ENCODE measurements around the gene CADPS. TPM values are rescaled to one million over a fixed set of nuclear protein-coding genes. Genes with fewer than 3 reads are reported as not detected.

CADPS gene
- total and polyA plus RNA-seq, 5 donors from 2014 or later, result not detected

DNA sequence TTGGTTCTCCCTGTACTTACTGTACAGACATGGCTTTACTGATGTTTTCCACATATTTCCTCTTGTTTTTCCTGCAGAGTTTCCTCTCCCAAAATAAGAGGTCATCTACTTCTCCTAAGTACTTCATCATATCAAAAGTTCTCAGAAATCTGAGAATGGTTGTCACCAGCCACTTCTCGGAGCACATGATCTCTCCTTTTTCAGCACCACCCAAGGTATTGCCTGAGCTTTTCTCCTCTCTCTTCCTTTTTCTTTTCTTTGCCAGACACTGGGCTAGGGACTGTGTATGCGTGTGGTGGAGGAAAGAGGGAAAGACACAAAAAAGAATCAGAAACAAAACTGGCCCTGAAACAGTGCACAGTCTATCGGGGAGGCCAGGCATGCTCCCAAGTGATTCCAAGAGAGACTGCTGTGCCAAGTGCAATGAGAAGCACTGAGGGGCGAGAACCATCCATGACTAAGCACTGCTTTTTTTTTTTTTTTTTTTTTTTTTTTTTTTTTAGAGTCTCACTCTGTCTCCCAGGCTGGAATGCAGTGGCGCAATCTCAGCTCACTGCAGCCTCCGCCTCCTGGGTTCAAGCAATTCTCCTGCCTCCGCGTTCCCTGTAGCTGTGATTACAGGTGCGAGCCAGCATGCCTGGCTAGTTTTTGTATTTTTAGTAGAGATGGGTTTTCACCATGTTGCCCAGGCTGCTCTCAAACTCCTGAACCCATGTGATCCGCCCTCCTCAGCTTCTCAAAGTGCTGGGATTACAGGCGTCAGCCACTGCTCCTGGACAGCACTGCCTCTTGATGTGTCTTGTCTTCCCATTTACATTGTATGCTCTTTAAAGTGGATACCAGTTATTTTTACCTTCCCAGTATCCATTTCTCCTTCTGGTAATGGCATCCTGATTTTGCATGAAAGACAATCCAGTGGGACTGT lies 307.9 kb downstream of the CADPS start:
- ATAC-seq (ENCODE audit: low read depth in 2 of 2) (no peak), DNase-seq (peak in 1 of 3 donors; percentile 50)
- Mint-ChIP-seq H3K27me3 (no peaks in the 10 kb centered on the region), H3K4me1 (no peaks in the 10 kb centered on the region), H3K9me3 (peaks cover 0 to 2% (median 0%) of the 10 kb centered on the region in 7 donors), H3K27ac (no peak overlapping the region), H3K4me3 (no peak overlapping the region), H3K36me3 (no peaks in the 10 kb centered on the region)
- Histone ChIP-seq H3K9me3 (ENCODE audit: control insufficient read depth in 2 of 2, low read length in 2 of 2) (no peaks in the 10 kb centered on the region), H3K27me3 (ENCODE audit: control insufficient read depth, insufficient read depth, low read length) (no peaks in the 10 kb centered on the region), H3K4me1 (ENCODE audit: control insufficient read depth, insufficient read depth, low read length, poor library complexity, severe bottlenecking) (no peaks in the 10 kb centered on the region), H3K4me3 (ENCODE audit: low read depth, low read length) (no peak overlapping the region), H3K36me3 (ENCODE audit: control insufficient read depth, insufficient read depth, low read length) (no peaks in the 10 kb centered on the region), H3K27ac (ENCODE audit: insufficient read depth, low read length, poor library complexity, severe bottlenecking) (no peak overlapping the region)

DNA sequence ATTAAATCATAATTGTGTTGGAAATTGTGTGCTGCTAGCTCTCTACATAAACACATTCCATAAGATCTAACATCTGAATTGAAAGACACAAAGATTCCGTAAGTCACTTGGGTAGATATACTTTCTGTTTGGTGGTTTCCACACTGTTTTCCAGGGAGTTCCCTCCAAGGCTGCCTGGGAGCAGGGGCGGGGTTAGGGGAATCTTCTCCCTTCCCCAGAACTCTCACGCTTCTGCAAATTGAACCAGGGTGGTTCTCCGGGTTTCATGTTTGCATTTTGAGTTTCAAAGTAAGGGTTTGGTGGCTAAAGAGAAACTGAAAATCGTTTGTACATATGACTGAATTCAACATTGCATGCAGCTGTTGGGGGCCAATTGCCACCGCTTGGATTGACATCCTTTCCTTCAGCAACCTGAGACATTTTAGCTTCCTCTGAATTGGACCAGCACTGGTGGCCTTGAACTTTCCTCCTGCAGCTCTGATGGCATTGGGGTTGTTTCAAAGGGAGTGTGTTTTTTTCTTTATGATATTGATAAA lies 309.1 kb downstream of the CADPS start:
- Histone ChIP-seq H3K36me3 (ENCODE audit: control insufficient read depth, insufficient read depth, low read length) (no peaks in the 10 kb centered on the region), H3K27me3 (ENCODE audit: control insufficient read depth, insufficient read depth, low read length) (no peaks in the 10 kb centered on the region), H3K27ac (ENCODE audit: insufficient read depth, low read length, poor library complexity, severe bottlenecking) (no peak overlapping the region), H3K9me3 (ENCODE audit: control insufficient read depth in 2 of 2, low read length in 2 of 2) (no peaks in the 10 kb centered on the region), H3K4me1 (ENCODE audit: control insufficient read depth, insufficient read depth, low read length, poor library complexity, severe bottlenecking) (no peaks in the 10 kb centered on the region), H3K4me3 (ENCODE audit: low read depth, low read length) (no peak overlapping the region)
- no peak overlapping the region for H3K4me3 Mint-ChIP-seq
- H3K36me3 Mint-ChIP-seq, result no peaks in the 10 kb centered on the region
- DNase-seq (peak in 1 of 3 donors; percentile 52), ATAC-seq (ENCODE audit: low read depth in 2 of 2) (no peak)
- H3K9me3 Mint-ChIP-seq, result peaks cover 0 to 2% (median 0%) of the 10 kb centered on the region in 7 donors
- no peaks in the 10 kb centered on the region for H3K4me1 Mint-ChIP-seq
- H3K27ac Mint-ChIP-seq, result no peak overlapping the region
- no peaks in the 10 kb centered on the region for H3K27me3 Mint-ChIP-seq

DNA sequence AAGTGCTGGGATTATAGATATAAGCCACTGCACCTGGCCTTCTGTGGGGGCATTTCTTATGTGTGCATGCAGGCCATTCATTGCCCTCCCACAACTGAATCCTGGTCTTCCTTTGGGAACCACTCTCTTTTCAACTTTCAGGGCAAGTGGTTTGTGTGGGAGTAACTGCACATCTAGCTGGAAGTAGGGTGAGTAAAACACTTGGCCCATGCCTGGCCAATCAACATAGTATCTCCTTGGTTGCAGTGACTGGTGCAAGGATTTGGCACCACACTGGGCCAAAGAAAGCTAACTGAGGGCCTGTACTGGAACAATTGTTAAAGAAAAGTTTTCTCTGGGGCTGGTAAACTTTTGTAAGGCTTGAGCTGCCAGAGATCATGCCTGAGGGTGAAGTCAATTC lies 312.6 kb downstream of the CADPS start:
- no peaks in the 10 kb centered on the region for H3K4me1 ChIP-seq (ENCODE audit: control insufficient read depth, insufficient read depth, low read length, poor library complexity, severe bottlenecking)
- Mint-ChIP-seq H3K27ac (no peak overlapping the region), H3K9me3 (peaks cover 0 to 2% (median 0%) of the 10 kb centered on the region in 7 donors), H3K27me3 (no peaks in the 10 kb centered on the region), H3K4me1 (no peaks in the 10 kb centered on the region), H3K36me3 (no peaks in the 10 kb centered on the region), H3K4me3 (no peak overlapping the region)
- no peak overlapping the region for H3K4me3 ChIP-seq (ENCODE audit: low read depth, low read length)
- H3K36me3 ChIP-seq (ENCODE audit: control insufficient read depth, insufficient read depth, low read length), result no peaks in the 10 kb centered on the region
- no peaks in the 10 kb centered on the region for H3K9me3 ChIP-seq (ENCODE audit: control insufficient read depth in 2 of 2, low read length in 2 of 2)
- DNase-seq, result no peak
- ATAC-seq (ENCODE audit: low read depth in 2 of 2), result no peak
- H3K27ac ChIP-seq (ENCODE audit: insufficient read depth, low read length, poor library complexity, severe bottlenecking), result no peak overlapping the region
- H3K27me3 ChIP-seq (ENCODE audit: control insufficient read depth, insufficient read depth, low read length), result no peaks in the 10 kb centered on the region

DNA sequence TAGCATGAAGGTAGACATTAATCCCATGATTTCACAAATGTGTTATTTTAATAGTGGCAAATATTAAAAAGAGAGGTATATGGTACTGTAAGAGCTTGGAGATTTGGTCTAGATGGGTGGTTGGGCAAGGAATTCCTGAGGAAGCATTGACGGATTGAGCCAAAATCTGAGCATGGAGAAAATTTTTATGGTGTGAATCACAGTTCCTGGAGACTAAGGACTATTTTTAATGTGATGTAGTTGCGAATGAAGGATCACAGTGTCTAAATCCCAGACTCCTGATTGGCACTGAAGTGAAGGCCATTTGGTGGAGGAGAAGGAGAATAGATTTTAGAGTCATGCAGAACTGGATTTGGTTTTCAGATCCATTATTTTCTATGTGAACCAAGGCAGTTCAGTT lies 313.2 kb downstream of the CADPS start:
- Histone ChIP-seq H3K4me3 (ENCODE audit: low read depth, low read length) (no peak overlapping the region), H3K36me3 (ENCODE audit: control insufficient read depth, insufficient read depth, low read length) (no peaks in the 10 kb centered on the region), H3K27me3 (ENCODE audit: control insufficient read depth, insufficient read depth, low read length) (no peaks in the 10 kb centered on the region), H3K9me3 (ENCODE audit: control insufficient read depth in 2 of 2, low read length in 2 of 2) (no peaks in the 10 kb centered on the region), H3K4me1 (ENCODE audit: control insufficient read depth, insufficient read depth, low read length, poor library complexity, severe bottlenecking) (no peaks in the 10 kb centered on the region), H3K27ac (ENCODE audit: insufficient read depth, low read length, poor library complexity, severe bottlenecking) (no peak overlapping the region)
- Mint-ChIP-seq H3K4me3 (peak overlapping the region in 1 of 4 donors; percentile 65), H3K27me3 (no peaks in the 10 kb centered on the region), H3K27ac (no peak overlapping the region), H3K9me3 (peaks cover 0 to 2% (median 0%) of the 10 kb centered on the region in 7 donors), H3K4me1 (no peaks in the 10 kb centered on the region), H3K36me3 (no peaks in the 10 kb centered on the region)
- no peak for DNase-seq
- no peak for ATAC-seq (ENCODE audit: low read depth in 2 of 2)

GRCh38 chr3:62559831-62560445 lies 315.3 kb downstream of the CADPS start:
- Histone ChIP-seq H3K27ac (ENCODE audit: insufficient read depth, low read length, poor library complexity, severe bottlenecking) (no peak overlapping the region), H3K4me1 (ENCODE audit: control insufficient read depth, insufficient read depth, low read length, poor library complexity, severe bottlenecking) (no peaks in the 10 kb centered on the region), H3K4me3 (ENCODE audit: low read depth, low read length) (no peak overlapping the region), H3K27me3 (ENCODE audit: control insufficient read depth, insufficient read depth, low read length) (no peaks in the 10 kb centered on the region), H3K36me3 (ENCODE audit: control insufficient read depth, insufficient read depth, low read length) (no peaks in the 10 kb centered on the region), H3K9me3 (ENCODE audit: control insufficient read depth in 2 of 2, low read length in 2 of 2) (no peaks in the 10 kb centered on the region)
- no peaks in the 10 kb centered on the region for H3K27me3 Mint-ChIP-seq
- DNase-seq (peak in 1 of 3 donors; percentile 25), ATAC-seq (ENCODE audit: low read depth in 2 of 2) (no peak)
- H3K36me3 Mint-ChIP-seq, result no peaks in the 10 kb centered on the region
- H3K9me3 Mint-ChIP-seq, result no peaks in the 10 kb centered on the region
- H3K27ac Mint-ChIP-seq, result no peak overlapping the region
- H3K4me3 Mint-ChIP-seq, result no peak overlapping the region
- H3K4me1 Mint-ChIP-seq, result no peaks in the 10 kb centered on the region

DNA sequence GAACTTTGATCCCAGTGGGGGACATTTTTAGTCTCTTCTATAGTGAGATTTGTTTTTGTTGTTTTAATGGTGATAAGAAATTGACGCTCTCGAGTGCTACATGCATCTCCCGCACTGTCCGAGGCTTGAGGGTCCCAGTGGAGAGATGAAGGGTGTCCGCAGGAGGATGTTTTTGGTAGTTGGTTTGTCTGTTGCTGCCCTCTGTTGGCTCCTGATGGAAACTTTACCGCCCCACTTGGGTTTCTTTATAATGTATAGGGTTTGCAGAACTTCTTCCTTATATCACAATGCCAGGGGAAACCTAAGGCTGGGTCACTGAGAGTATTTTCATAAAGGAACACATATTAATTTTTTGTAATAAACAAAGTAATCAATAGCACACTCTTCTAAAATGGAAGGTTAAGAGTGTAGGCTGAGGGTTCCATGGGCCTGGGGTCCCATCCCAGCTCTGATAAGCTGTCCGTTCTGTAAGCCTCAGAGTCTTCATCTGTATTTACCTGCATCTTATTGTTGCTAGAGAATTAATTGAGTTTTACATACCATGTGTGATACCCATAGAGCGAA lies 316.6 kb downstream of the CADPS start:
- H3K36me3 Mint-ChIP-seq, result no peaks in the 10 kb centered on the region
- Histone ChIP-seq H3K27ac (ENCODE audit: insufficient read depth, low read length, poor library complexity, severe bottlenecking) (no peak overlapping the region), H3K27me3 (ENCODE audit: control insufficient read depth, insufficient read depth, low read length) (no peaks in the 10 kb centered on the region), H3K9me3 (ENCODE audit: control insufficient read depth in 2 of 2, low read length in 2 of 2) (no peaks in the 10 kb centered on the region), H3K36me3 (ENCODE audit: control insufficient read depth, insufficient read depth, low read length) (no peaks in the 10 kb centered on the region), H3K4me1 (ENCODE audit: control insufficient read depth, insufficient read depth, low read length, poor library complexity, severe bottlenecking) (no peaks in the 10 kb centered on the region), H3K4me3 (ENCODE audit: low read depth, low read length) (no peak overlapping the region)
- DNase-seq (peak in 1 of 3 donors; percentile 26), ATAC-seq (ENCODE audit: low read depth in 2 of 2) (no peak)
- no peaks in the 10 kb centered on the region for H3K9me3 Mint-ChIP-seq
- H3K4me1 Mint-ChIP-seq, result no peaks in the 10 kb centered on the region
- H3K27ac Mint-ChIP-seq, result no peak overlapping the region
- no peaks in the 10 kb centered on the region for H3K27me3 Mint-ChIP-seq
- no peak overlapping the region for H3K4me3 Mint-ChIP-seq

DNA sequence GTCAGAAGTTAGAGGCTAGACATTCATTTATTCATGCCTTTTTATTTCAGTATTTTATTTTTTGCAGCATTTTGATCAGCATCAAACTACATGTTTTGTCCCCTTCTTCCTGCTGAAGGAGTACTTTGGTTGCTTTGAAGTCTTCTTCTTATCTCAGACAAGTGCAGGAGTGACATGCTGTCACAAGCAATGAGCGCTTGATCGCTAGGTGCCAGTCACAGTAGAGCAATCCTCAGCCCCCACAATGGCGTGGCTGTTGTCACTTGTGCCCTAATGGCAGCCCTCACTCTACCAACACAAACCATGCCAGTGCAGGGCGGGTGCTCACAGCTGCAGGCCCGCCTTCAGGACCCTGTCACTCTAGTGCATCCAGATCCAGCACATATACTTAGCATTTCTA lies 317.2 kb downstream of the CADPS start:
- no peaks in the 10 kb centered on the region for H3K9me3 ChIP-seq (ENCODE audit: control insufficient read depth in 2 of 2, low read length in 2 of 2)
- H3K27ac ChIP-seq (ENCODE audit: insufficient read depth, low read length, poor library complexity, severe bottlenecking), result no peak overlapping the region
- no peaks in the 10 kb centered on the region for H3K27me3 Mint-ChIP-seq
- no peak overlapping the region for H3K4me3 ChIP-seq (ENCODE audit: low read depth, low read length)
- H3K4me1 ChIP-seq (ENCODE audit: control insufficient read depth, insufficient read depth, low read length, poor library complexity, severe bottlenecking), result no peaks in the 10 kb centered on the region
- H3K27me3 ChIP-seq (ENCODE audit: control insufficient read depth, insufficient read depth, low read length), result no peaks in the 10 kb centered on the region
- DNase-seq, result no peak
- no peak for ATAC-seq (ENCODE audit: low read depth in 2 of 2)
- H3K4me1 Mint-ChIP-seq, result no peaks in the 10 kb centered on the region
- H3K9me3 Mint-ChIP-seq, result peaks cover 0 to 2% (median 0%) of the 10 kb centered on the region in 7 donors
- H3K4me3 Mint-ChIP-seq, result no peak overlapping the region
- no peaks in the 10 kb centered on the region for H3K36me3 Mint-ChIP-seq
- H3K36me3 ChIP-seq (ENCODE audit: control insufficient read depth, insufficient read depth, low read length), result no peaks in the 10 kb centered on the region
- no peak overlapping the region for H3K27ac Mint-ChIP-seq

Measured in CD4-positive, CD25-positive, alpha-beta regulatory T cell (primary cell).